Myocyte (in vitro differentiated cells): Measurements from ENCODE around the gene KIF12. TPM values are rescaled to one million over a fixed set of nuclear protein-coding genes. Genes with fewer than 3 reads are reported as not detected.

Source experiments
- DNase-seq: peaks from one replicate; pipeline ENCODE4 v3.0.0-alpha.2; 2012; ENCODE audit warnings: low read depth
- total RNA-seq: library from RNA; depleted of rRNA; stranded (reverse); fragments of >200 nt; gene quantifications from 2 replicates; pipeline ENCODE4 v1.2.3, GENCODE V29; 2014

KIF12 gene
- total RNA-seq, 1 donor from 2014 or later, result not detected

GRCh38 chr9:114069476-114070187 is 29.5 kb downstream of the KIF12 start:
- no peak for DNase-seq

DNA sequence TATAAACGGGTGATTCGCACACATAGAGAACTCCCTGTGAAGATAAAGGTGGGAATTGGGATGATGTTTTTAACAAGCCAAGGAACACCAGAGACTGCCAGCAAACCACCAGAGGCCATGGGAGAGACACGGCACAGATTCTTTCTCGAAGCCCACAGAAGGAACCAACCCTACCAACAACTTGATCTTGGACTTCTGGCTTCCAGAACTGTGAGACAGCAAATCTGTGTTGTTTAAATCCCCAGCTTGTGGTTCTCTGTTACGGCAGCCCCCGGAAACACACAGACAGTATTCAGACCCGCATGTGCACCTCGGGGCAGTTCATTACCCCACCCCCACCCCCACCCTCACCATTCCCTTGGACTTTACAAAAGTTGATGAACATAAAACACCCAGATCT is 33.8 kb downstream of the KIF12 start:
- no peak for DNase-seq

DNA sequence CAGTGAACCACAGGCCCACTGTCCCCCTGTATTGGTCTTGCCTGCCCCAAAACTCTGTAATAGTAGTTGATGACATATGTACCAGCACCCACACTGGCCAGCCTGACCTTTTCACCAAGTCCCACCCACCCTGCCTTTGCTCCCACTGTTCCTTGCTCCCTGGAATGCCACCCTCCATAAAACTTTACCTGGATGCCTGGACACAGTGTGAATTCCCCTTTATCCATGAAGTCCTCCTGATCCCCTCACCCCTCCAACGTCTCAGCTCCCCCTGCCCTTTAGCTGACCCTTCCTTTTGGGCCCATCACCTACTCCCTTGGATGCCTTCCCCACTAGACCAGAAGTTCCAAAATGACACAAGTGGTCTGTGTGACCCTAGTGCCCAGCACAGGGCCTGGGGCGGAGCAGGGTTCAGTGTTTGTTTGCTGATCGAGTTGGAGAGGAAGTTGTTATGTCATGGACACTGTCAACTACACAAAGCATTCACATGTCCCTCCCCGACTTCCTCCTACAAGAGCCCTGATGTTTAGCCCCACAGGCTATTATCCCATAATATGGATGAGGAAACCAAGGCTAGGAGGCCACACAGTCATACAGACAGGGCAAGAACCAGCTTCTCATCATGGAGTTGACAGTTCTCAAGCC is 37.1 kb downstream of the KIF12 start:
- no peak for DNase-seq

DNA sequence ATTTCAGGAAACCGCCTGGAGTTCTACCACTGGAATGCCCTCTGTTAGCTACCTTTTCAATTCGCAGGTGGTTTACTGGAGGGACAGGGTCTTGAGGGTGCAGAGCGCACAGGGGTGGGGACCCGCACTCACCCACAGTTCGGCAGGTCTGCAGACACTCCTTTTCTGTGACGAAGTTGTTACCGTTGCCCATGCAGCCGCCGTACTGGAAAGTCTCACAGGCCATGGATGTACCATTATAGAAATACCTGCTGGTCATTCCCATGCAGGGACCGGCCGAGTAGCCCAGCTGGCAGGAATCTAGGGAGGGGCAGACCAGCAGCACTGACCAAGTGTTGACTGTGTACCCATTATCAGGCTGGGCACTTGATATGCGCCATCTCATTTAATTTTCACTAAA is 37.8 kb downstream of the KIF12 start:
- no peak for DNase-seq

DNA sequence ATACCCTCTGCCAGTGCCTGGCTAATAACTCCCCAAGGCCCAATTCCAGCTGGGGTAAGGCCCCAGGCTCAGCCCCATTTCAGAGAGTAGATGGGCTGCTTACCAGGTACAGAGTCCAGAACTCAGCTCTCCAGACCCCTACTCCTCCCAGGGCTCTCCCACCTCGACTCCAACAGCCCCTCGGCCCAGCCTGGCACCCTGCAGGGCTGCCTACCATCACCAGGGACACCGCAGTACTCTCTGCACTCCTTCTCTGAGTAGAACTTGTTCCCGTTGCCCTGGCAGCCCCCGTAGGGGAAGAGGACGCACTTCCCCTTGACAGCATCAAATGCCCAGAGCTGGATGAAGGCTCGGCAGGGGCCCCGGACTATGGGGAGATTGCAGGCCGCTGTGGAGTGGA is 38.4 kb downstream of the KIF12 start:
- DNase-seq, result no peak

- peak; percentile 20 for DNase-seq
Observed at GRCh38 chr9:114060070-114060469, 39.0 kb downstream of the KIF12 start.

GRCh38 chr9:114059047-114059803 is 39.9 kb downstream of the KIF12 start:
- peak; percentile 97 for DNase-seq

- DNase-seq, result no peak
Observed at GRCh38 chr9:114058688-114059046, 40.4 kb downstream of the KIF12 start.

GRCh38 chr9:114057161-114057885 is 41.8 kb downstream of the KIF12 start:
- no peak for DNase-seq

DNA sequence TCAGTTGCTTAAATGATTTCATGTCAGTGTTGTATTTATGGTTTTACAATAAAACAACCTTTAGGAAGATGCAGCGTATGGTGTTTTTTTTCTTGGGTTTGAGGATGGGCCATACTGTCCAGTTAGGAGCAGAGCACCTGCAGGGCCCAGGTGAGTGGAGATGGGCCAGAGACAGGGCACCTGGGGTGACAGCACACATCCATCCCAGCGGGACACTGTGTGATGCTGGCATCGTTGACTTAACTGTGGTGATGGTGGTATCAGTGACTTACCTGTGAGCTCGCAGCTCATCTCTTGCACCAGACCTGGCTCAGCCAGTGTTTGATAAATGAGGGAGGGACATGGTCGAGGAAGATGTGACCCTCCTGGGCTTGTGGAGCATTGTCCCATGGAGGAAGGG is 42.6 kb downstream of the KIF12 start:
- no peak for DNase-seq

DNA sequence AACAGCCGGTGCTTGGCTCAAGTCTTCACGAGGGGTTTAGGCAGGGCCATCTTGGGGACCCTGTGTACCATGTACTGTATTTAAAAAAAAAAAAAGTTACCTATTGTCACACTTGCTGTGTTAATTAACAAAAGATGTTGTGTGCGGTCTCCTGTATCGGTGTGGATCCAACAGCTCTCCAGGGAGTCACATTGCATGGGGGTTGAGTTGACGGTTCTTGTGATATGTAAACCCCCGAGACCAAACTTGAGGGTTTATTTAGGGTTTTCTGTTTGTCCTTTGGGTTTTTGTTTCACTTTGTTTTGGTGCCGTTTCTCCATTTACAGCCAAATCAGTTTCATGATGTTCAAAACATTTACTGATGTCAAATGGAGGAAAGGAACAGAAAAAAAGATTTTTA is 43.2 kb downstream of the KIF12 start:
- no peak for DNase-seq

DNA sequence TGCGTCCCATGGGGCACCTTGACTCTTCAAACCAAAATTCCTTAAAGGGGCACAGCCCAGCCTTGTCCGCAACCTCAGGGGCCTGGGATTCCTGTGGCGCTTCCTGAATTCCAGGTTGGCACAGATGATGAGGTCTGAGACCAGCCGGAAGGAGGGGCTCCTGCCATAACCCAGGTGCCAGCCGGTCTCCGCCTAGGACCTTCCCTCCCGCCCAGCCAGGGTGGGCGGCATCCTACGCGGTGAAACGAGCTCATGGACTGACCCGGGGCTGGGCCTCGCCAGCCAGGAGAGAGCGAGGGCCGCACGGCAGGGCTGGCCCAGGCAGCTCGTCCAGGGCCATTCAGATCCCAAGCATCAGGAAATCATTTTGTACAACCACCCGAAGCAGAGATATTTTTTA is 44.0 kb downstream of the KIF12 start:
- no peak for DNase-seq

GRCh38 chr9:114054191-114054690 is 44.9 kb downstream of the KIF12 start:
- no peak for DNase-seq

DNA sequence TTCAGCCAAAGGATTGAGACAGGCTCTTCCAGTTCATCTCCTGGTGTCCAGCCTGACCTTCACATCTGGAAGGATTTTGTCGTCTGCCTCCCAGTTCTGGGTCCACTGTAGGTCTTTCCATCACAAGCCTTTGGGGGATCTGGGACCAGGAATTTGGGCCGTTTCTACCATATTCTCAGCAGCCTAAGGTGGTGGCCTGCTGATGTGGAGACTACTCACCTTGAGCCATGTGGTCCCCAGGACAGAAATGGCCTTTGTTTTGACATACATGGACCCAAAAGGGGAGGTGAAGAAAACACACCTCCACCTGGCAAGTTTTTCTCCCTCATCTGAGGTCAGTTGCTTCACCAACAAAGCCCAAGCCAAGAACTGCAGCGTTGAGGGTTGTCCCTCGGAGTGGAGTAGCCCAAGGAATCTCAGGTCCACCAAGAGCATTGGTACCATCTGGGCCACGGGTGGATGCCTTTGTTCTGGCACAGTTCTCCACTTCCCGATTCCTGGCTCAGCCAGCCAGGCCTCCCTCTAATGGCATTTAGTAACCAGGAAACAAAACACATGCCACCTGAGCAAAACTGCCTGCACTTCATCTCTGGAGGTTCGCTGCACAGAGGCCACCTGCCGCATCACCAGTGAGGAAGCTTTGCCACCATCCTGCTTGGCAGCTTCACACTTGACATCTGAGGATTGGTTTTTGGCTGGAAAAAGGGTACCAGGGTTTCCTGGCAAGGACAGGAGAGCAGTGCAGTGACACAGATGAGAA is 45.7 kb downstream of the KIF12 start:
- DNase-seq, result no peak

DNA sequence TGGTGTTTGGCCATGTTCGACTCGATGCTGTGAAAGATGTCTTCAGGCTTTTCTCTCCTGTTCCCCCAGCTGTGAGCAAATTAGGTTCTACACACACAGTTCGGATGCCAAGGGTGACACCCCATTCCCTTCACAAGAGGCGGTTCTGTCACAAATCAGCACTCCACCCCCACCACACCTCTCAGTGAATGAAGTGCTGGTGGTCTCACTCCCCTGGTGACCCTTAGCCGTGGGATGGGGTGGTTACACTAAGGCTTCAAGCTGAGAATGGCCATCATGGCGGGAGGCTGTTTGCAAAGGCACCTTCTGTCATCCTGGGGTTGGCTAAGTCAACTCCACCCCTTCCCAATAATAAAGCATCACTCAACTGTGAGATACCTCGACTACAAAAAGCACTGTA is 47.4 kb downstream of the KIF12 start:
- no peak for DNase-seq

DNA sequence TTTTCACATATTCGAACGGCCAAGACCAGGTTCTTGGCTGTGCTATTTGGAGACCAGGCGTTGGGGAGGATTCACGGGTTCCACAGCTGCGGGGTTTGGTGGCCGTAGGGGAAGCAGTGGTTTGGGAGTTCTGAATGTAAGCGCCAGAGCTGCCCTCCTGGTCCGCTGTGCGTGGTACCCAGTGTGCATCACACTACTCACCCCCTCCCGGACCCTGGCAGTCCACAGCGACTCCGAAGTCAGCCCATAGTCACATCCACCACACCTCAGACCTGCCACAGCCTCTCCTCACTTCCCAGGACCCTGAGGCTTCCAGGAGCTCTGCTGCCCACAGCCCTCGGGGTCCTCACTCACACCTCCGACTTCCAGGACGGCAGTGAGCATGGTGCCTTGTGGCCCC is 47.8 kb downstream of the KIF12 start:
- no peak for DNase-seq

- DNase-seq, result no peak
Observed at GRCh38 chr9:114050646-114051045, 48.4 kb downstream of the KIF12 start.

GRCh38 chr9:114050226-114050568 is 48.9 kb downstream of the KIF12 start:
- no peak for DNase-seq

GRCh38 chr9:114049441-114050225 is 49.5 kb downstream of the KIF12 start:
- DNase-seq, result no peak
